ENCODE data around the gene STK32B. TPM values are rescaled to one million over a fixed set of nuclear protein-coding genes. Genes with fewer than 3 reads are reported as not detected.

Gene STK32B
- total and polyA plus RNA-seq, 2 donors (not counting 1 experiment from before 2014, with no cell fraction given) = 0.22 to 0.30 TPM

DNA sequence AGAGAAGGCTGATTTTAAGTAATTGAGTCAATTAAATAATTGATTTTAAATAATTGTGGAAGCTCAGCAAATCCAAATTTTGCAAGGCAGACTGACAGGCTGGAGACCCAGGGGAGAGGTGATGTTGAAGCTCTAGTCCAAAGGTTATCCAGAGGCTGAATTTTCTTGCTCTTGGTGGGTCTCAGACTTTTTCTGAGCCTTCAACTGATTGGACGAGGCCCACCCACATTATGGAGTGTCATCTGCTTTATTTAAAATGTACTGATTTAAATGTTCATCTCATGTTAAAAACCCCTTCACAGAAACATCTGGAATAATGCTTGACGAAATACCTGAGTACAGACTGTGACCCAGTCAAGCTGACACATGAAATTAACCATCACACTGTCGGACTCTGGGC lies 20.4 kb upstream of the STK32B start:
- Histone ChIP-seq H3K27me3 (replicated peaks in 1 of 4; ENCODE audit: control extremely low read depth in 1 of 4, control insufficient read depth in 3 of 4, insufficient read depth in 4 of 4, low read length in 3 of 4) (no peaks in the 10 kb centered on the region), H4K20me1 (ENCODE audit: control insufficient read depth, insufficient read depth, low read length, poor library complexity, severe bottlenecking) (no peaks in the 10 kb centered on the region), H3K79me2 (ENCODE audit: control insufficient read depth, insufficient read depth, low read length) (no peaks in the 10 kb centered on the region), H3K9me3 (ENCODE audit: control extremely low read depth in 1 of 3, control insufficient read depth in 2 of 3, insufficient read depth in 1 of 3, low read length in 2 of 3) (peaks cover 0 to 3% (median 0%) of the 10 kb centered on the region in 3 donors), H3K4me3 (ENCODE audit: control extremely low read depth in 1 of 5, extremely low read depth in 1 of 5, insufficient read depth in 1 of 5, low read depth in 2 of 5, low read length in 4 of 5) (no peak overlapping the region), H3K9ac (ENCODE audit: low read length) (no peak overlapping the region), H3K36me3 (replicated peaks in 1 of 2; ENCODE audit: control extremely low read depth in 1 of 2, control insufficient read depth in 1 of 2, extremely low read depth in 1 of 2, insufficient read depth in 2 of 2, low read length in 1 of 2) (no peaks in the 10 kb centered on the region), H3K27ac (ENCODE audit: low read length in 2 of 2) (no peak overlapping the region), H2AFZ (ENCODE audit: insufficient read depth, low read depth, low read length, poor library complexity, severe bottlenecking) (no peak overlapping the region), H3K4me1 (ENCODE audit: control insufficient read depth in 2 of 2, insufficient read depth in 2 of 2, low read length in 2 of 2) (peaks cover 0 to 6% of the 10 kb centered on the region in 2 donors), H3K4me2 (replicated peaks; ENCODE audit: low read depth, low read length, poor library complexity, severe bottlenecking) (no peak overlapping the region)
- peaks cover 9% of the 10 kb centered on the region for H3K4me1 Mint-ChIP-seq
- peaks cover 12% of the 10 kb centered on the region for H3K27me3 Mint-ChIP-seq
- ChIA-PET CTCF (no interaction called here), POLR2A (no interaction called here)
- 20% methylated on average over 1 of the region's 3 CpGs for WGBS (ENCODE audit: insufficient coverage)
- H3K27ac Mint-ChIP-seq = no peak overlapping the region
- H3K9me3 Mint-ChIP-seq (ENCODE audit: insufficient read depth) = no peaks in the 10 kb centered on the region
- no peak for ATAC-seq (ENCODE audit: low read depth)
- no peak for TF ChIP-seq EZH2 (IDR thresholded peaks at IDR 0.05; ENCODE audit: borderline replicate concordance, insufficient read depth, low read depth, low read length, poor library complexity, severe bottlenecking)
- TF ChIP-seq, protein P1, sequence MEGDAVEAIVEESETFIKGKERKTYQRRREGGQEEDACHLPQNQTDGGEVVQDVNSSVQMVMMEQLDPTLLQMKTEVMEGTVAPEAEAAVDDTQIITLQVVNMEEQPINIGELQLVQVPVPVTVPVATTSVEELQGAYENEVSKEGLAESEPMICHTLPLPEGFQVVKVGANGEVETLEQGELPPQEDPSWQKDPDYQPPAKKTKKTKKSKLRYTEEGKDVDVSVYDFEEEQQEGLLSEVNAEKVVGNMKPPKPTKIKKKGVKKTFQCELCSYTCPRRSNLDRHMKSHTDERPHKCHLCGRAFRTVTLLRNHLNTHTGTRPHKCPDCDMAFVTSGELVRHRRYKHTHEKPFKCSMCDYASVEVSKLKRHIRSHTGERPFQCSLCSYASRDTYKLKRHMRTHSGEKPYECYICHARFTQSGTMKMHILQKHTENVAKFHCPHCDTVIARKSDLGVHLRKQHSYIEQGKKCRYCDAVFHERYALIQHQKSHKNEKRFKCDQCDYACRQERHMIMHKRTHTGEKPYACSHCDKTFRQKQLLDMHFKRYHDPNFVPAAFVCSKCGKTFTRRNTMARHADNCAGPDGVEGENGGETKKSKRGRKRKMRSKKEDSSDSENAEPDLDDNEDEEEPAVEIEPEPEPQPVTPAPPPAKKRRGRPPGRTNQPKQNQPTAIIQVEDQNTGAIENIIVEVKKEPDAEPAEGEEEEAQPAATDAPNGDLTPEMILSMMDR (IDR thresholded peaks at IDR 0.05) = no peak
- H3K4me3 Mint-ChIP-seq = no peak overlapping the region
- DNase-seq = no peak
- intact Hi-C loops (cut with micrococcal nuclease) = no loop called here

GRCh38 chr4:5032813-5033212 lies 18.5 kb upstream of the STK32B start:
- peaks cover 10% of the 10 kb centered on the region for H3K27me3 Mint-ChIP-seq
- H3K9ac ChIP-seq (ENCODE audit: low read length) = no peak overlapping the region
- no peak overlapping the region for H3K27ac ChIP-seq (ENCODE audit: low read length in 2 of 2)
- POLR2A ChIA-PET = no interaction called here
- H3K4me1 ChIP-seq (ENCODE audit: control insufficient read depth in 2 of 2, insufficient read depth in 2 of 2, low read length in 2 of 2) = peaks cover 0 to 6% of the 10 kb centered on the region in 2 donors
- H3K4me3 ChIP-seq (ENCODE audit: control extremely low read depth in 1 of 5, extremely low read depth in 1 of 5, insufficient read depth in 1 of 5, low read depth in 2 of 5, low read length in 4 of 5) = no peak overlapping the region
- TF ChIP-seq, protein P1 (IDR thresholded peaks at IDR 0.05) = no peak
- TF ChIP-seq EZH2 (IDR thresholded peaks at IDR 0.05; ENCODE audit: borderline replicate concordance, insufficient read depth, low read depth, low read length, poor library complexity, severe bottlenecking) = no peak
- no peaks in the 10 kb centered on the region for H3K27me3 ChIP-seq (replicated peaks in 1 of 4; ENCODE audit: control extremely low read depth in 1 of 4, control insufficient read depth in 3 of 4, insufficient read depth in 4 of 4, low read length in 3 of 4)
- no peaks in the 10 kb centered on the region for H3K36me3 ChIP-seq (replicated peaks in 1 of 2; ENCODE audit: control extremely low read depth in 1 of 2, control insufficient read depth in 1 of 2, extremely low read depth in 1 of 2, insufficient read depth in 2 of 2, low read length in 1 of 2)
- peak overlapping the region; percentile 50 for H3K4me2 ChIP-seq (replicated peaks; ENCODE audit: low read depth, low read length, poor library complexity, severe bottlenecking)
- H3K4me3 Mint-ChIP-seq = no peak overlapping the region
- intact Hi-C loops (cut with micrococcal nuclease) = no loop called here
- H3K9me3 ChIP-seq (ENCODE audit: control extremely low read depth in 1 of 3, control insufficient read depth in 2 of 3, insufficient read depth in 1 of 3, low read length in 2 of 3) = peaks cover 0 to 3% (median 0%) of the 10 kb centered on the region in 3 donors
- H4K20me1 ChIP-seq (ENCODE audit: control insufficient read depth, insufficient read depth, low read length, poor library complexity, severe bottlenecking) = no peaks in the 10 kb centered on the region
- peak overlapping the region; percentile 71 for H2AFZ ChIP-seq (ENCODE audit: insufficient read depth, low read depth, low read length, poor library complexity, severe bottlenecking)
- no peaks in the 10 kb centered on the region for H3K79me2 ChIP-seq (ENCODE audit: control insufficient read depth, insufficient read depth, low read length)
- H3K27ac Mint-ChIP-seq = no peak overlapping the region
- H3K9me3 Mint-ChIP-seq (ENCODE audit: insufficient read depth) = no peaks in the 10 kb centered on the region
- 82% methylated on average over 2 of the region's 5 CpGs for WGBS (ENCODE audit: insufficient coverage)
- peaks cover 9% of the 10 kb centered on the region for H3K4me1 Mint-ChIP-seq
- CTCF ChIA-PET = no interaction called here
- DNase-seq (no peak), ATAC-seq (ENCODE audit: low read depth) (no peak)
